GM12891 (cell line): ENCODE data around the gene AGMAT.

Source experiments
- POLR2A ChIP-seq: IDR thresholded peaks from 2 replicates; pipeline ENCODE4 v1.6.1; 2011; ENCODE audit warnings: low read depth, low read length, control low read depth
- POLR2AphosphoS5 ChIP-seq: IDR thresholded peaks from 2 replicates; pipeline ENCODE4 v1.6.1; 2011; ENCODE audit warnings: low read depth, low read length, control low read depth
- SPI1 ChIP-seq: IDR thresholded peaks from 2 replicates; pipeline ENCODE4 v1.6.1; 2011; ENCODE audit warnings: low read depth, low read length, control low read depth
- TAF1 ChIP-seq: IDR thresholded peaks from 2 replicates; pipeline ENCODE4 v1.6.1; 2011; ENCODE audit warnings: low read depth, low read length, control low read depth

- TF ChIP-seq POLR2AphosphoS5, result no peak
- no peak for TF ChIP-seq POLR2A
- peak; percentile 88 for TF ChIP-seq SPI1
- no peak for TF ChIP-seq TAF1
These were observed 61.5 kb downstream of the AGMAT start for GRCh38 chr1:15523104-15524020.
